HT1080 (cell line): ENCODE results near the gene STARD7. TPM values are rescaled to one million over a fixed set of nuclear protein-coding genes. Genes with fewer than 3 reads are reported as not detected.
"Not testable (repeated sequence)": the region's sequence is repeated elsewhere in the genome, so short reads cannot be mapped to it uniquely, and the experiment has no call there.

Experiments
- DNase-seq: peaks from one replicate; pipeline ENCODE4 v3.0.0-alpha.2; 2015; ENCODE audit warnings: low read depth
- total RNA-seq: library from RNA; depleted of rRNA; stranded (reverse); fragments of >200 nt; shearing (Covaris generic); gene quantifications from 2 replicates; pipeline ENCODE4 v1.2.3, GENCODE V29; 2014

Gene STARD7
- total RNA-seq, 1 experiment from 2014 or later, result 153 TPM

DNA sequence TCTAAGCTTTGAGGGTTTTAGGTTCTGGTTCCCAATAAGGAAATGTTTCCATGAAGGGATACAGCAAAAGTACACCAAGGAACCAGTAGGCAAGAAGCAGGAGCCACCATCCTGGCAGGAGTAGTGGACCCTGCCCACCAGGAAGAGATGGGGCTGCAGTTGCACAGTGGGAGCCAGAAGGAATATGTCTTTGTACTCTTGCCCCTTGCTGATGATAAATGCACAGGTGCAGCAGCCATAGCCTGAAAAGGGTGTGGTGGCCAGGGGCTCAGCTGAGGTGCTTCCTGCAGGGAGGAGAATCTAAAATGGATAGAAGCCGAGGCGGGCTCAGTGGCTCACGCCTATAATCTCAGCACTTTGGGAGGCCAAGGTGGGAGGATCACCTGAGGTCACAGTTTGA is 29.6 kb upstream of the STARD7 start:
- DNase-seq, result no peak

DNA sequence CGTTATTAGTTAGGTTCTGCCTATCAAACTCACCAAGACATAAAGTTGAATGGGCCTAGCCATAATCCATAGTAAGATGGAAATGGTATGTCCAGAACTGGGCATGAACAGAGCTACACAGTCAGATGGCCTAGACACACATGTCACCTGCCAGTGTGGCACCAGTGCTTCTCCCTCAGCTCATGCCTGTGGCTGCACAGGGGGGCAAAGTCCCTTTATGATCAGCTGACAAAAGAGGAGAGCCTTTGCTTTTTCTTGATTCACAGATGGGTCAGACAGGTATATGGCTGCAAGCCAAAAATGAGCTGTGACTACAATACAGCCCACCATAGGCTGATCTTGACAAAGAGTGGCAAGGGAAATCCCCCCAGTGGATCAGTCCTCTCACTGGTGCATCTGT is 28.3 kb upstream of the STARD7 start:
- no peak for DNase-seq

GRCh38 chr2:96233880-96234316 is 25.3 kb upstream of the STARD7 start:
- no peak for DNase-seq

DNA sequence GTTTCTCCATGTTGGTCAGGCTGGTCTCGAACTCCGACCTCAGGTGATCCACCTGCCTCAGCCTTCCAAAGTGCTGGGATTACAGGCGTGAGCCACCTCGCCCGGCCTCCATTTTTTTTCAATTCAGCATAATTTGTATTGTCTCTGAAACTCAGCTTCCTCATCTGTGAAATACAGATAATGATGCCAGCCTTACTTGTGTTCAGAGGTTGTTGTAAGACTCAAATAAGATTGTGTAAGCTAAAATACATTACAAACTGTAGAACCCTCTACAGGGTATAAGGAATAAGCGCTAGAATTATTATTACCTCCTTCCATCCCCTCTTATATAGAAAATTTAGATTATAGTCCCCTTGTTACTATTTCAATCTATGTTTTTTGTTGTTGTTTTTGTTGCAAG is 24.8 kb upstream of the STARD7 start:
- no peak for DNase-seq

GRCh38 chr2:96231316-96231715 is 22.7 kb upstream of the STARD7 start:
- DNase-seq, result no peak

DNA sequence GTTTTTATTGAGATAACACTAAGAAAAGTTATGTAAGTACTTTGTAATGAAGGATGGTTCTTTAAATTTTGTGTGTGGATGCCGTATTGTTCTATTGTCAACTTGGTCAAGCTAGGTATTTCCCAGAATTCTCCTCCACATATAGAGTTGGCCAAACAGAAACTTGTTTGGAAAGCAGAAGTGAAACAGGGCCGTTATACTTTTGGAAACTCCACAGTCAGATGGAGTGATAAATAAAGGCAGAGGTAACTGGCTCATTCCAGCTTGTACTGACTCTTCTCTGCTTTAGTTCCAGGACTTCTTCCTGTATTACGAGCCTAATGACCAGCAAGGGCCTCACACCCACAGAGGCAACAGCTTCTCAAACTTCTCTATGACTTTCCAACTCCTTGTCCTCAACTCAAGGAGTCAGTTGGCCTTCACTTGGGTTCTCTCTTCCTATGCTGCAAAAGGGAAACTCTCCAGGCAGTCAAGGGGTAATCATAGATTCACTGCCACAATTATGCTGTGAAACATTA is 16.4 kb upstream of the STARD7 start:
- DNase-seq, result no peak

DNA sequence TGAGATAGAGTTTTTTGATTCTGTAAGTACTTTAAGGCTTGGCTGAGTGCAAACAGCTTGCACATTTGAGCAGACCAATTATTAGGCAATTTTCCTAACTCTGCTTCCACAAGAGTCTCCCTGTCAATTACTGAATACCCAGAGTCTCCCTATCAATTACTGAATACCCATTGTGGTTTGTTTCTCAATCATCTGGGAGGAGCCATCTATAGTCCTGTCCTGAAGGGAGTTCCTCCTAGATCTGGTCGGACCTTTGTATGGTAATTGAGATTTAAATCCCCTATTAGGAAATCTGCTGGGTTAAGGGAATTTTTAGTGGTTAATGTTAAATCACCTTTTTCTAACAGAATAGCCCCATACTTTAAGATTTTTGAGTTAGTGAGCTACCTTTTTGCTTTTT is 12.5 kb upstream of the STARD7 start:
- DNase-seq, result not testable (repeated sequence)

DNA sequence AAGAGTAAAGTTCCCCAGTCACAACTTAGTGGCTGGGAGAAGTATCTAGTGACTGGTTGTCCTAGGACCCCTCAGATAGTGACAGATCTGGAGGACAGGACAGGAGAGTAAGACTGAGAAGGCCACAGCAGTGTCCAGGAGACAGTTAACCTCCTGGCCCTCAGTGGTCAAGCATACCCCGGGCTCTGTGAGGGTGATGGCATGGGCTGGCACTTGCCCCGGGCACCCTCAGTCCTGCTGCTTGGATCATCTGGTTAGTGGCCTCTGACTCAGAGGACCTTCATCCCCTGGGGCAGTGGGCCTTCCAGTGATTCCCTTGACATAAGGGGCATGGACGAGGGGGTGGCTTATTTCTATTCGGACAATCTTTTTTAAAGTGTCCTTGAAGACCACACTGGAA is 11.3 kb upstream of the STARD7 start:
- DNase-seq, result not testable (repeated sequence)

- no peak for DNase-seq
Measured at GRCh38 chr2:96218508-96219131, 10.0 kb upstream of the STARD7 start.

GRCh38 chr2:96214554-96214953 is 5.9 kb upstream of the STARD7 start:
- DNase-seq, result no peak

DNA sequence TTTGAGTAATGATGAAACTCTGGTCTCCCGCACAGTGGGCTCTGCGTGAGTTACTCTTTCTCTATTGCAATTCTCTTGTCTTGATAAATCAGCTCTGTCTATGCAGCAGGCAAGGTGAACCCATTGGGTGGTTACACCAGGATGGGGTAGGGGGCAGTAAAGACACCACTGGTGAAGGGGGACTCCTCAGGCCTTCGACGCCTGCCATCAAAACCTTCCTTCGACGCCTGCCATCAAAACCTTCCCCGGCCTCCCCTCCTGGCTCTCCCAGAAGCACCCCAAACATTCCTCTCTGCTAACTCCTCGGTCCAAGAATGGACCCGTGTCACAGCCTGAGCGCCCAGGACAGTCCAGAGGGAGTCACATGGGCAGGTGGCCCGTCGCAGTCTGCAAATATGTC is 4.8 kb upstream of the STARD7 start:
- DNase-seq, result no peak

GRCh38 chr2:96212339-96212738 is 3.7 kb upstream of the STARD7 start:
- no peak for DNase-seq

- DNase-seq, result no peak
Measured at GRCh38 chr2:96209729-96210085, 1.1 kb upstream of the STARD7 start.

- DNase-seq, result no peak
Measured at GRCh38 chr2:96209011-96209728, 543 bp upstream of the STARD7 start.

GRCh38 chr2:96207774-96208142 is 869 bp downstream of the STARD7 start:
- no peak for DNase-seq

- DNase-seq, result no peak
Measured at GRCh38 chr2:96207073-96207773, 1.4 kb downstream of the STARD7 start.

DNA sequence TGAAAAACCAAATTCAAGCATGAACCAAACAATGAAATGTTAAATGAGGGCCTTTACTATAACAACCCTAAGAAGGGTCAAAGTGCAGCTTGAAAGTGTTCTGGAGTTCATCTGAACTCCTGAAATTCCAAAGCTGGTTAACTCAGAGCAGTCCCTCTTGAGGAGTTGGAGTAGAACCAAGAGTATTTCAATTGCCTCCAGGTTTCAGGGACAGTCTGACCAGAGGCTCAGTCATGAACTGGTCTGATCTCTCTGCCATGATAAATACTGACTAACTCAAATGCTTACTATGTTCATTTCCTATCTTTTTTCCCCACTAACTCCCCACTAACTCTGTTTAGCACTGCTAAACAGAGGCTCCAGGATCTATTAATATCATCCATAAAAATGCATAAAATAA is 2.7 kb downstream of the STARD7 start:
- DNase-seq, result no peak

GRCh38 chr2:96204836-96205624 is 3.6 kb downstream of the STARD7 start:
- no peak for DNase-seq

- DNase-seq, result no peak
Measured at GRCh38 chr2:96203130-96204028, 5.2 kb downstream of the STARD7 start.

- no peak for DNase-seq
Measured at GRCh38 chr2:96202152-96202854, 6.3 kb downstream of the STARD7 start.
